Measurements from ENCODE around the gene HES7.

The HES7 gene

GRCh38 chr17:8155231-8155995 is 31.5 kb upstream of the HES7 start:
- DNase-seq (ENCODE audit: extremely low read depth in 1 of 2, low read depth in 1 of 2): no peak

- no peak for DNase-seq (ENCODE audit: extremely low read depth in 1 of 2, low read depth in 1 of 2)
These were observed 30.8 kb upstream of the HES7 start for GRCh38 chr17:8154608-8155155.

- DNase-seq (ENCODE audit: extremely low read depth in 1 of 2, low read depth in 1 of 2): peak in 1 of 2 donors; percentile 81
These were observed 30.2 kb upstream of the HES7 start for GRCh38 chr17:8153957-8154607.

GRCh38 chr17:8153525-8153956 is 29.6 kb upstream of the HES7 start:
- no peak for DNase-seq (ENCODE audit: extremely low read depth in 1 of 2, low read depth in 1 of 2)

GRCh38 chr17:8153031-8153451 is 29.1 kb upstream of the HES7 start:
- DNase-seq (ENCODE audit: extremely low read depth in 1 of 2, low read depth in 1 of 2): no peak

GRCh38 chr17:8152112-8152775 is 28.3 kb upstream of the HES7 start, which contains the start of gene PER1:
Gene PER1 (minus strand): TSS chr17:8152404. CDS start chr17:8150706, 1,698 bp downstream.
- peak in 1 of 2 donors; percentile 66 for DNase-seq (ENCODE audit: extremely low read depth in 1 of 2, low read depth in 1 of 2)

GRCh38 chr17:8151641-8152111 is 27.8 kb upstream of the HES7 start:
- DNase-seq (ENCODE audit: extremely low read depth in 1 of 2, low read depth in 1 of 2): no peak

- DNase-seq (ENCODE audit: extremely low read depth in 1 of 2, low read depth in 1 of 2): peak in 1 of 2 donors; percentile 88
These were observed 27.3 kb upstream of the HES7 start for GRCh38 chr17:8151120-8151640.

- no peak for DNase-seq (ENCODE audit: extremely low read depth in 1 of 2, low read depth in 1 of 2)
These were observed 26.6 kb upstream of the HES7 start for GRCh38 chr17:8150194-8151119.

GRCh38 chr17:8149419-8150193 is 25.7 kb upstream of the HES7 start:
- no peak for DNase-seq (ENCODE audit: extremely low read depth in 1 of 2, low read depth in 1 of 2)

GRCh38 chr17:8148560-8148959 is 24.7 kb upstream of the HES7 start:
- DNase-seq (ENCODE audit: extremely low read depth in 1 of 2, low read depth in 1 of 2): no peak

GRCh38 chr17:8147805-8148404 is 24.0 kb upstream of the HES7 start:
- no peak for DNase-seq (ENCODE audit: extremely low read depth in 1 of 2, low read depth in 1 of 2)

GRCh38 chr17:8147141-8147804 is 23.4 kb upstream of the HES7 start:
- no peak for DNase-seq (ENCODE audit: extremely low read depth in 1 of 2, low read depth in 1 of 2)

GRCh38 chr17:8146381-8147140 is 22.7 kb upstream of the HES7 start:
- DNase-seq (ENCODE audit: extremely low read depth in 1 of 2, low read depth in 1 of 2): no peak

- DNase-seq (ENCODE audit: extremely low read depth in 1 of 2, low read depth in 1 of 2): no peak
These were observed 21.9 kb upstream of the HES7 start for GRCh38 chr17:8145811-8146210.

- DNase-seq (ENCODE audit: extremely low read depth in 1 of 2, low read depth in 1 of 2): no peak
These were observed 20.7 kb upstream of the HES7 start for GRCh38 chr17:8144401-8145231.
